Left forelimb (tissue), 1 donor: ENCODE measurements around the gene SLC5A1.
"Not testable (repeated sequence)": the region's sequence is repeated elsewhere in the genome, so short reads cannot be mapped to it uniquely, and the experiment has no call there.

ENCODE experiments used
- DNase-seq: peaks from one replicate; pipeline ENCODE4 v3.0.0-alpha.2; 2018; ENCODE audit warnings: low spot score

Gene SLC5A1

GRCh38 chr22:32144496-32145274 is 101.6 kb downstream of the SLC5A1 start:
- DNase-seq: no peak

GRCh38 chr22:32147128-32147527 is 104.1 kb downstream of the SLC5A1 start:
- DNase-seq: not testable (repeated sequence)

GRCh38 chr22:32148372-32148771 is 105.3 kb downstream of the SLC5A1 start:
- not testable (repeated sequence) for DNase-seq

GRCh38 chr22:32150647-32151046 is 107.6 kb downstream of the SLC5A1 start:
- DNase-seq: not testable (repeated sequence)

GRCh38 chr22:32151641-32152040 is 108.6 kb downstream of the SLC5A1 start:
- not testable (repeated sequence) for DNase-seq

- not testable (repeated sequence) for DNase-seq
Observed at GRCh38 chr22:32154727-32155126, 111.7 kb downstream of the SLC5A1 start.

- DNase-seq: not testable (repeated sequence)
Observed at GRCh38 chr22:32157632-32158031, 114.6 kb downstream of the SLC5A1 start.

GRCh38 chr22:32158712-32159533 is 115.9 kb downstream of the SLC5A1 start, which contains the start of gene C22orf42:
C22orf42 (minus strand) TSS chr22:32159303; CDS start chr22:32159215, 88 bp downstream.
- no peak for DNase-seq

- DNase-seq: not testable (repeated sequence)
Observed at GRCh38 chr22:32160411-32160810, 117.3 kb downstream of the SLC5A1 start.
